HT-29 (cell line): ENCODE results near the gene RTN4R. TPM values are rescaled to one million over a fixed set of nuclear protein-coding genes. Genes with fewer than 3 reads are reported as not detected.
"Not testable (repeated sequence)": the region's sequence is repeated elsewhere in the genome, so short reads cannot be mapped to it uniquely, and the experiment has no call there.

Experiments
- DNase-seq: peaks from one replicate; pipeline ENCODE4 v3.0.0-alpha.2; 2015; ENCODE audit warnings: low spot score
- total RNA-seq: library from RNA; depleted of rRNA; stranded (reverse); fragments of >200 nt; shearing (Covaris generic); gene quantifications from 2 replicates; pipeline ENCODE4 v1.2.3, GENCODE V29; 2014

The RTN4R gene
- total RNA-seq, 1 experiment from 2014 or later, result 45.7 TPM

- no peak for DNase-seq
Observed at GRCh38 chr22:20305894-20306645, 38.0 kb upstream of the RTN4R start.

- DNase-seq, result not testable (repeated sequence)
Observed at GRCh38 chr22:20305230-20305893, 37.2 kb upstream of the RTN4R start.

- no peak for DNase-seq
Observed at GRCh38 chr22:20304646-20305045, 36.5 kb upstream of the RTN4R start.

GRCh38 chr22:20303229-20303534 is 35.1 kb upstream of the RTN4R start:
- DNase-seq, result not testable (repeated sequence)

- DNase-seq, result no peak
Observed at GRCh38 chr22:20302438-20303228, 34.5 kb upstream of the RTN4R start.

- DNase-seq, result peak; percentile 41
Observed at GRCh38 chr22:20299746-20300136, 31.6 kb upstream of the RTN4R start.

GRCh38 chr22:20298803-20299745 is 31.0 kb upstream of the RTN4R start:
- DNase-seq, result peak; percentile 79

- DNase-seq, result no peak
Observed at GRCh38 chr22:20298110-20298802, 30.1 kb upstream of the RTN4R start.

GRCh38 chr22:20297414-20298109 is 29.4 kb upstream of the RTN4R start:
- no peak for DNase-seq

- DNase-seq, result no peak
Observed at GRCh38 chr22:20296598-20296997, 28.5 kb upstream of the RTN4R start.

- DNase-seq, result no peak
Observed at GRCh38 chr22:20295262-20296064, 27.3 kb upstream of the RTN4R start.

- no peak for DNase-seq
Observed at GRCh38 chr22:20292673-20293232, 24.6 kb upstream of the RTN4R start.

- DNase-seq, result no peak
Observed at GRCh38 chr22:20292108-20292507, 24.0 kb upstream of the RTN4R start.

- DNase-seq, result no peak
Observed at GRCh38 chr22:20291604-20292063, 23.5 kb upstream of the RTN4R start.

- no peak for DNase-seq
Observed at GRCh38 chr22:20291249-20291586, 23.1 kb upstream of the RTN4R start.

GRCh38 chr22:20290578-20291248 is 22.6 kb upstream of the RTN4R start:
- DNase-seq, result no peak

- DNase-seq, result no peak
Observed at GRCh38 chr22:20290045-20290392, 21.9 kb upstream of the RTN4R start.
